ENCODE measurements around the gene SH3RF3. TPM values are rescaled to one million over a fixed set of nuclear protein-coding genes. Genes with fewer than 3 reads are reported as not detected.

Gene SH3RF3
- polyA plus RNA-seq, 1 donor (not counting 4 experiments of a cell fraction or from before 2014, with no cell fraction given): 0.08 TPM

DNA sequence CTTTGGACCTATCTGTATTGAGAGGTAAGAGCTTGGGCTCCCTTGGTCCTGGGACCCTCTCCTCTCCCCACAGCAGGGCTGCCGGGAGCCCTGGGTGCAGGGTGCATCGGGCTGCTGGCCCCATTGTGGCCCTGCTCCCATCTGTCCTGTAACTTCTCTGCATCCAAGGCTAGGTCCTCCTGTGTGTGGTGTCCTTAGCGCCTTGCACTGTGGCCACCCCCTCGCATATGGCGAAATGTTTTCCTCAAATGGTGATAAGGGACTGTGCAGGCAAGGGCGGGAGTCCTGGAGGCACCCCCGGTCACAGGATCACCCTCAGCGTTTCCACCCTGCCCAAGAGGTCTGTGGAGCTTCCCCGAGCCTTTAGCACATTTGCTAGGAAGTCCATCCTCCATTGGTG lies 208.2 kb downstream of the SH3RF3 start:
- Histone ChIP-seq H3K27me3 (ENCODE audit: control insufficient read depth, extremely low read depth, insufficient read depth, low read length) (no peaks in the 10 kb centered on the region), H3K9me3 (ENCODE audit: control insufficient read depth, low read depth, low read length) (no peaks in the 10 kb centered on the region), H4K20me1 (ENCODE audit: control insufficient read depth, extremely low read depth, insufficient read depth, low read length) (no peaks in the 10 kb centered on the region), H3K9me1 (ENCODE audit: control insufficient read depth, extremely low read depth, insufficient read depth, low read length) (peaks cover 3% of the 10 kb centered on the region), H3K79me2 (ENCODE audit: control insufficient read depth, insufficient read depth, low read length) (no peaks in the 10 kb centered on the region), H3K9ac (ENCODE audit: control insufficient read depth, extremely low read depth, insufficient read depth, low read length) (no peak overlapping the region), H3K4me1 (ENCODE audit: control insufficient read depth, extremely low read depth, insufficient read depth, low read length) (peaks cover 37% of the 10 kb centered on the region), H3K36me3 (ENCODE audit: control insufficient read depth in 2 of 2, extremely low read depth in 1 of 2, insufficient read depth in 2 of 2, low read length in 2 of 2) (no peaks in the 10 kb centered on the region), H3K4me2 (ENCODE audit: control insufficient read depth, extremely low read depth, insufficient read depth, low read depth, low read length) (no peak overlapping the region), H3K27ac (ENCODE audit: control insufficient read depth, insufficient read depth, low read length) (no peak overlapping the region), H2AFZ (ENCODE audit: control insufficient read depth, low read length) (no peak overlapping the region), H3K4me3 (ENCODE audit: control insufficient read depth in 2 of 3, extremely low read depth in 1 of 3, insufficient read depth in 2 of 3, low read depth in 1 of 3, low read length in 3 of 3) (no peak overlapping the region)
- TF ChIP-seq, protein P1, sequence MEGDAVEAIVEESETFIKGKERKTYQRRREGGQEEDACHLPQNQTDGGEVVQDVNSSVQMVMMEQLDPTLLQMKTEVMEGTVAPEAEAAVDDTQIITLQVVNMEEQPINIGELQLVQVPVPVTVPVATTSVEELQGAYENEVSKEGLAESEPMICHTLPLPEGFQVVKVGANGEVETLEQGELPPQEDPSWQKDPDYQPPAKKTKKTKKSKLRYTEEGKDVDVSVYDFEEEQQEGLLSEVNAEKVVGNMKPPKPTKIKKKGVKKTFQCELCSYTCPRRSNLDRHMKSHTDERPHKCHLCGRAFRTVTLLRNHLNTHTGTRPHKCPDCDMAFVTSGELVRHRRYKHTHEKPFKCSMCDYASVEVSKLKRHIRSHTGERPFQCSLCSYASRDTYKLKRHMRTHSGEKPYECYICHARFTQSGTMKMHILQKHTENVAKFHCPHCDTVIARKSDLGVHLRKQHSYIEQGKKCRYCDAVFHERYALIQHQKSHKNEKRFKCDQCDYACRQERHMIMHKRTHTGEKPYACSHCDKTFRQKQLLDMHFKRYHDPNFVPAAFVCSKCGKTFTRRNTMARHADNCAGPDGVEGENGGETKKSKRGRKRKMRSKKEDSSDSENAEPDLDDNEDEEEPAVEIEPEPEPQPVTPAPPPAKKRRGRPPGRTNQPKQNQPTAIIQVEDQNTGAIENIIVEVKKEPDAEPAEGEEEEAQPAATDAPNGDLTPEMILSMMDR (optimal IDR thresholded peaks at IDR 0.05 in 1 of 3, IDR thresholded peaks at IDR 0.05 in 1 of 3, conservative IDR thresholded peaks at IDR 0.05 in 1 of 3; ENCODE audit: extremely low read depth in 1 of 3, insufficient read depth in 2 of 3, low read length in 3 of 3): no peak
- TF ChIP-seq EZH2 (IDR thresholded peaks at IDR 0.05; ENCODE audit: low read length): no peak
- no peak for FAIRE-seq
- DNase-seq (ENCODE audit: low read depth, low spot score): no peak
- dilution Hi-C loops (cut with MboI; ENCODE audit: extremely low pct_ligation_motif_present, low sequenced_read_pairs): no loop called here

DNA sequence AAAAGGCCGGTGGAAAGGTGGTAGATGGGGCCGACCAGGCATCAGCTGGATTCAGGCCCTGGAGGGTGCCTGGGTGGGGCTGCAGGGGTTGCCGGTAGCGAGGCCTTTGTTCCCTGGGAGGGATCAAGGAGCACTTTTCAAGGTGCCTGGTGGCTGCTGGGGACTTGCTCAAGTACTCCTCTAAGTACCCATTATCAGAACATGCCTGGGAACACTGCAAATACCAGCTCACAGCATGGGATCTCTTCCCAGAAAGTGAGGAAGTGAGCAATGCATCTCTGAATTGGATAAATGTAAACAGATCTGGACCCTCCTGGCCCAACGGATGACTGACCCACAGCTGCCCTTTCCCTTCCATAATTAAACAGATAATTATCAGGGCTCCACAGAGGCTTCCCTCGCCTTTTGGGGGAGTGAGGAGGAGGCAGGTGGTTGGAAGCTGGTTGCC lies 210.5 kb downstream of the SH3RF3 start:
- TF ChIP-seq, protein P1 (optimal IDR thresholded peaks at IDR 0.05 in 1 of 3, IDR thresholded peaks at IDR 0.05 in 1 of 3, conservative IDR thresholded peaks at IDR 0.05 in 1 of 3; ENCODE audit: extremely low read depth in 1 of 3, insufficient read depth in 2 of 3, low read length in 3 of 3): no peak
- no peak for TF ChIP-seq EZH2 (IDR thresholded peaks at IDR 0.05; ENCODE audit: low read length)
- no peaks in the 10 kb centered on the region for H3K27me3 ChIP-seq (ENCODE audit: control insufficient read depth, extremely low read depth, insufficient read depth, low read length)
- no peaks in the 10 kb centered on the region for H4K20me1 ChIP-seq (ENCODE audit: control insufficient read depth, extremely low read depth, insufficient read depth, low read length)
- H3K79me2 ChIP-seq (ENCODE audit: control insufficient read depth, insufficient read depth, low read length): no peaks in the 10 kb centered on the region
- no peak overlapping the region for H3K27ac ChIP-seq (ENCODE audit: control insufficient read depth, insufficient read depth, low read length)
- no peaks in the 10 kb centered on the region for H3K9me3 ChIP-seq (ENCODE audit: control insufficient read depth, low read depth, low read length)
- DNase-seq (ENCODE audit: low read depth, low spot score) (no peak), FAIRE-seq (no peak)
- dilution Hi-C loops (cut with MboI; ENCODE audit: extremely low pct_ligation_motif_present, low sequenced_read_pairs): no loop called here
- no peaks in the 10 kb centered on the region for H3K36me3 ChIP-seq (ENCODE audit: control insufficient read depth in 2 of 2, extremely low read depth in 1 of 2, insufficient read depth in 2 of 2, low read length in 2 of 2)
- H3K4me1 ChIP-seq (ENCODE audit: control insufficient read depth, extremely low read depth, insufficient read depth, low read length): peaks cover 24% of the 10 kb centered on the region
- H3K4me3 ChIP-seq (ENCODE audit: control insufficient read depth in 2 of 3, extremely low read depth in 1 of 3, insufficient read depth in 2 of 3, low read depth in 1 of 3, low read length in 3 of 3): no peak overlapping the region
- H3K9ac ChIP-seq (ENCODE audit: control insufficient read depth, extremely low read depth, insufficient read depth, low read length): no peak overlapping the region
- no peaks in the 10 kb centered on the region for H3K9me1 ChIP-seq (ENCODE audit: control insufficient read depth, extremely low read depth, insufficient read depth, low read length)
- H3K4me2 ChIP-seq (ENCODE audit: control insufficient read depth, extremely low read depth, insufficient read depth, low read depth, low read length): no peak overlapping the region
- H2AFZ ChIP-seq (ENCODE audit: control insufficient read depth, low read length): no peak overlapping the region

Measured in keratinocyte (primary cell).